Bone marrow (tissue), 2 donors: ENCODE data around the gene MED7.
"Not testable (repeated sequence)": the region's sequence is repeated elsewhere in the genome, so short reads cannot be mapped to it uniquely, and the experiment has no call there.

Source experiments
- DNase-seq, 2 donors: peaks; one replicate each; lab custom pipeline; 2025; lab: John Stamatoyannopoulos, UW

The MED7 gene, protein sequence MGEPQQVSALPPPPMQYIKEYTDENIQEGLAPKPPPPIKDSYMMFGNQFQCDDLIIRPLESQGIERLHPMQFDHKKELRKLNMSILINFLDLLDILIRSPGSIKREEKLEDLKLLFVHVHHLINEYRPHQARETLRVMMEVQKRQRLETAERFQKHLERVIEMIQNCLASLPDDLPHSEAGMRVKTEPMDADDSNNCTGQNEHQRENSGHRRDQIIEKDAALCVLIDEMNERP

GRCh38 chr5:157142317-157143126 lies at the start of gene MED7:
TSS of gene MED7 (minus strand) at chr5:157142865. CDS start at chr5:157139431, 3,434 bp downstream.
- peak; percentile 57 to 99 for DNase-seq

GRCh38 chr5:157189223-157189622 lies 46.6 kb upstream of the MED7 start:
- DNase-seq, result no peak

DNA sequence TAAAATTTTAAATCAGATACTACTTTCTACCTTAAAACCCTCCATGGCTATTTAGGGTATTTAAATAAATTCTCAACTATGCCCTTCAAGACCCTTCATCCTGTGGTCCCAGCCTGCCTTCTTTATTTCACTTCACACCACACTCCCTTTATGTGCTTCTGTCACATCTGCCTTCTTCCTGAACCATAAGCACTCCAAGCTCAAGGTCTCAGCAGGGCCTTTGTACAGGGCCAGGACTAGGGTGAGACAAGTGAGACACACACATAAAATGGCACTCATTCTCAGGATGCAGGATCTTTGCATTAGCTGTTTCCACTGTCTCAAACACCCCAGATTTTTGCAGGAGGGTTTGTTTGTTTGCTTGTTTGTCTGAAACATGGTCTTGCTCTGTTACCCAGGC lies 45.6 kb upstream of the MED7 start:
- DNase-seq, result no peak

- DNase-seq, result no peak
Observed at GRCh38 chr5:157187046-157187754, 44.5 kb upstream of the MED7 start.

GRCh38 chr5:157186309-157187045 lies 43.8 kb upstream of the MED7 start:
- no peak for DNase-seq

GRCh38 chr5:157185122-157185521 lies 42.5 kb upstream of the MED7 start:
- DNase-seq, result not testable (repeated sequence)

GRCh38 chr5:157184117-157184670 lies 41.5 kb upstream of the MED7 start:
- no peak for DNase-seq

DNA sequence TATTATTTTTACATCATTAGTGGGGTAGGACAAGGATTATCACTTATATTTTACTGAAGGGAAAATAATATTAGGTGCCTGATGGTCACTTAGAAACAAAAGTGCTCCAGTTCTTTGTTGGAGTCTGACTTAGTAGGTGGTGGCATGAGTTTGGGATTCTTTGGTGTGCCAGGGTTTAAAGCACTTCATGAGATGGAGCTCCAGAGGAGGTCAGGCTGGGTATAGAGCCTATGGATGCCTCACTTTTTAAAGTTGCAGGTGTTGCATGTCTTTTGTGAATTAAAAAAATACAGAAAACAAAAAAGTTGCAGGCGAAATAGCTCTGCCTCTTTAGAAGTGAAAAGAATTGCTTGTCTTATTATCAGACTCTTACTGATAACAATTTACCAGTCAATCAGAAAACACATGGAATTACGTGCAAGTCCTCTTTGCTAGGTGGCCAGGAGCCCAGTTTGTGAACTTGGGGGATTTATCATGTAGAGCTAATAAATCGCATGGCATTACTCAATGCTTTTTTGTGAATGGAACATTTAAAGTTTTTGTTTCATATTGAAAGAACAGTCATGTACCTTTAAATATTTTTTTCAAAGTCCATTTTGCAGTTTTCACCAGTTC lies 39.6 kb upstream of the MED7 start:
- no peak for DNase-seq

- DNase-seq, result no peak
Observed at GRCh38 chr5:157180374-157181264, 38.0 kb upstream of the MED7 start, which contains the start of gene ITK. TSS of gene ITK (plus strand) at chr5:157180840. CDS start at chr5:157180978, 138 bp downstream.

- no peak for DNase-seq
Observed at GRCh38 chr5:157178966-157179365, 36.3 kb upstream of the MED7 start.

DNA sequence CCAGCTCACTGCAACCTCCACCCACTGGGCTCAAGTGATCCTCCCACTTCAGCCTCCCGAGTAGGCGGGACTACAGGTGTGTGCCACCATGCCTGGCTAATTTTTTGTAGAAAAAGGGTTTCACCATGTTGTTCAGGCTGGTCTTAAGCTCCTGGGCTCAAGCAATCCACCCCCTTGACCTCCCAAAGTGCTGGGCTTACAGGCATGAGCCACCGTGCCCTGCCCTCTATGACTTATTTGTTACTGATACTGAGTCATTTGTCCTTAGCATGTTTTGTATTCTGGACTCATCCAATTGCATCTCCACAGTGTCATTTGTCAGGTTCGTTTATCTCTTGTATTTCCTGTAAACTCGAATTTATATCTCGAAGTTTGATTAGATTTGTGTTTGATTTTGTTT lies 35.3 kb upstream of the MED7 start:
- no peak for DNase-seq

- DNase-seq, result no peak
Observed at GRCh38 chr5:157175071-157175612, 32.5 kb upstream of the MED7 start.

- DNase-seq, result no peak
Observed at GRCh38 chr5:157172403-157172802, 29.7 kb upstream of the MED7 start.

DNA sequence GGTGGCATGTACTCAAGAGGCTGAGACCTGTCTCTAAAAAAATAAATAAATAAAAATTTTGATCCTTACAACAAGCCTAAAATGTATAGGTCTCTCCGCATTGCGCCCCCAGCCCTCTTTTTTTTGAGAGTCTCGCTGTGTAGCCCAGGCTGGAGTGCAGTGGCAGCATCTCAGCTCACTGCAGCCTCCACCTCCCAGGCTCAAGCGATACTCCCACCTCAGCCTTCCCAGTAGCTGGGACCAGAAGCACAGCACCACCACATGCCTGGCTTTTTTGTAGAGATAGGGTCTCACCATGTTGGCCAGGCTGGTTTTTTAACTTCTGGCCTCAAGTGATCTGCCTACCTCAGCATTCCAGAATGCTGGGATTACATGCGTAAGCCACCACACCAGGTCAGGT lies 25.6 kb upstream of the MED7 start:
- DNase-seq, result no peak

GRCh38 chr5:157167214-157167621 lies 24.6 kb upstream of the MED7 start:
- DNase-seq, result no peak

GRCh38 chr5:157166214-157167213 lies 23.8 kb upstream of the MED7 start, which contains the start of gene GARIN3:
TSS of gene GARIN3 (minus strand) at chr5:157166264. CDS start at chr5:157166168, 96 bp downstream.
- DNase-seq, result no peak

DNA sequence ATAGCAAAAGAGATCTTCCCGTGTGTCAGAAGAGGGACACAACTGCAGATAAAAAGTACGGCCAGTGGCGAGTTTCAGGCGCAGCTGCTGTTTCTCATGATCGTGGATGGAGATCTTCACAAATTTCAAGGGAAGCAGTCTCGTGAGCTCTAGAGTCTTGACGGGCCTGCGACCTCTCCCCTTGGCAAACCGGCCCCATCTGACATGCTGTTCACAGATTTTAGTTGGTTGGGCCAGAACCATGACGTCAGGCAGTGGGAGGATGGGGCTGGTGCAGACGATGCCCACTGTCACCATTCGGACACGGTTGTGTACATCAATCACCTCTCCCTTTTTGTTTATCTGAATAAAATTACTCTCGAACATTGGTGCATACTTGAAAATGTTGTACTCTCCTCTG lies 23.0 kb upstream of the MED7 start:
- DNase-seq, result no peak

DNA sequence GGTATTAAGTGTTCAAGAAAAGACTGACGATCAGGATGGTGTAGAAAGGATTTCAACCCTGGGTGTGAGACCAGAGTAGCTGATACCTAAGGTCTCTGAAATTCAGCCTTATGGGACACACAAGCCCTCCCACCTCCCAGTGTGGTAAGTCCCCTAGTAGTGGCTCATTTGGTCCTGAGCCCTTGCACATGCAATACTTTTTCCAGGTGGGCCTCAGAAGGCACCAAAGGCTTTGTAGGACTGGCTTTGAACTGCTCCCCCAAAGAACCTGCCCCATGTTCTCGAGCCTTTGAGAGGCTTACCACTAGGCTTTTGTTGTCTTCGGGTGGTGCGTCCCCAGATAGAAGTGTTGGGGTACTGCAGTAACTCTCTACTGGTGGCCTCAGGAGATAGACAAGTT lies 22.6 kb upstream of the MED7 start:
- no peak for DNase-seq

DNA sequence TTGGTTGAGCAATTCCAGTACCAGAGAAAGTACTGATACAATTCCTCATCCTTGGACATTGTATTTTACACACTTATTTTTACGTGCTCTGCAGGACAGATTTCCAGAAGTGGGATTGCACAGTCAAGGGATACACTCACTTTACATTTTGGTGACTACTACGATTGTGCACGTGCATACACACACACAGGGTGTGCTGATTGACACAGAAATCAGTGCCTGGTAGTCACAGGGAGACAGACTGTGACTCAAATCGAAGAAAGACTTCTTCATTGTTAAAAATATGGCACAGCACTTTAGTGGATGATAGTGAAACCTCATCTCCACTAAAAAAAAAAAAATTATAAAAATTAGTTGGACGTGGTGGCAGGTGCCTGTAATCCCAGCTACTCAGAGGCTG lies 21.9 kb upstream of the MED7 start:
- no peak for DNase-seq
